Aorta (tissue), 5 donors: Measurements from ENCODE around the gene CDK14. TPM values are rescaled to one million over a fixed set of nuclear protein-coding genes. Genes with fewer than 3 reads are reported as not detected.

Experiments used
- ATAC-seq: fragments of 200-7000 bp; cut with Tn5 transposase; one replicate; pipeline ENCODE4 v1.9.1; 2022; ENCODE audit warnings: moderate library complexity; ENCODE audit not compliant: low FRiP score
- DNase-seq, 2 donors: peaks; one replicate each; pipeline ENCODE4 v3.0.0-alpha.2; 2020
- H3K27ac ChIP-seq, 2 donors: one replicate each; pipeline ENCODE4 v1.5.1; 2013; ENCODE audit warnings: low read length in 2 of 2, mild to moderate bottlenecking in 2 of 2, moderate library complexity in 2 of 2, control low read depth in 1 of 2, inconsistent platforms in 1 of 2, low read depth in 1 of 2
- H3K27me3 ChIP-seq, 2 donors: one replicate each; pipeline ENCODE4 v1.6.1; 2013; ENCODE audit warnings: control low read depth in 1 of 2, low read length in 1 of 2, mild to moderate bottlenecking in 1 of 2, moderate library complexity in 1 of 2; ENCODE audit not compliant: insufficient read depth in 2 of 2, control insufficient read depth in 1 of 2
- H3K36me3 ChIP-seq, 2 donors: one replicate each; pipeline ENCODE4 v1.6.1; 2013; ENCODE audit warnings: control low read depth in 1 of 2, low read length in 1 of 2, mild to moderate bottlenecking in 1 of 2; ENCODE audit not compliant: insufficient read depth in 2 of 2, control insufficient read depth in 1 of 2
- H3K4me1 ChIP-seq, 2 donors: one replicate each; pipeline ENCODE4 v1.6.1; 2013; ENCODE audit warnings: low read length in 2 of 2, control low read depth in 1 of 2, mild to moderate bottlenecking in 1 of 2, moderate library complexity in 1 of 2; ENCODE audit not compliant: insufficient read depth in 2 of 2, control insufficient read depth in 1 of 2
- H3K4me3 ChIP-seq, 2 donors: one replicate each; pipeline ENCODE4 v1.5.1; 2013; ENCODE audit warnings: low read length in 2 of 2, control low read depth in 1 of 2, mild to moderate bottlenecking in 1 of 2
- H3K9me3 ChIP-seq: one replicate; pipeline ENCODE4 v1.6.1; 2013; ENCODE audit warnings: mild to moderate bottlenecking, low read length; ENCODE audit not compliant: control insufficient read depth
- WGBS, 2 donors: extraction: QIAGEN DNeasy Blood & Tissue Kit; methylation state at CpG; one replicate each; pipeline ENCODE4 v1.1.7; 2013; 5-methylcytosine and 5-hydroxymethylcytosine counted together
- intact Hi-C, 2 donors: fragments of 100-400 bp; cut with DNase I; formaldehyde crosslinking; loops; one replicate each; pipeline versions ENCODE4 v1.14.2 to v1.15.0; 2022
- long read RNA-seq, 2 donors: library from polyadenylated mRNA; unstranded; transcript quantifications; one replicate each; pipeline ENCODE4 v2.0.0, GENCODE V29; 2020 to 2021
- polyA plus RNA-seq, 2 donors: library from polyadenylated mRNA; stranded (reverse); fragments of 200-250 nt; gene quantifications; one replicate each; pipeline ENCODE4 v1.2.3, GENCODE V29; 2013
- total RNA-seq, 2 donors: library from RNA; stranded (reverse); fragmentation: NEBNext Ultra II Directional; extraction: Animal tissue kit (Norgen Biotek cat#: 25700); gene quantifications; one replicate each; pipeline ENCODE4 v1.2.1, GENCODE V29; 2021
- donor health status: healthy with polysubstance abuse.
- donor health status: Bipolar disorder and iron deficiency.
- donor health status: DM: no; HTN: no; CAD: no.
- donor health status: DM: no; HTN: no; CAD: no.
- donor health status: DM: yes; HTN: yes; CAD: no.

CDK14 gene
- total RNA-seq (10 to 100 TPM; 53.6 to 72.4 TPM), polyA plus RNA-seq (1 to 10 TPM; 4.6 to 5.5 TPM)
- long read RNA-seq, donor 1, full-length matches to known transcripts, result 3 of 30 reads
- long read RNA-seq, donor 1, partial matches to known transcripts, result 2 of 30 reads
- long read RNA-seq, donor 1, other reads (novel, unspliced or antisense), result 25 of 30 reads
- long read RNA-seq, donor 2, full-length matches to known transcripts, result 3 of 29 reads
- long read RNA-seq, donor 2, partial matches to known transcripts, result 6 of 29 reads
- long read RNA-seq, donor 2, other reads (novel, unspliced or antisense), result 20 of 29 reads

GRCh38 chr7:90595801-90596670, at the start of gene CDK14:
Gene CDK14, plus strand, starts transcription at chr7:90596321. Its CDS starts 307 bp downstream, at chr7:90596628.
- DNase-seq (peak; percentile 91 to 95), ATAC-seq (peak; percentile 85)
- intact Hi-C loops, result loop anchor here in 1 of 2 donors (10.0 kb wide), 2 partner anchors 109 to 141 kb away; no protein-coding TSS in a partner anchor
- H3K4me3 ChIP-seq, result peak within 1 kb of the TSS; percentile 60 to 91
- peak within 1 kb of the TSS; percentile 9 to 78 for H3K27ac ChIP-seq
- 1% methylated on average over 60 to 118 of the region's 118 CpGs for WGBS, 2 donors
- no peaks in the 10 kb centered on the region for H3K36me3 ChIP-seq
- no peaks in the 10 kb centered on the region for H3K27me3 ChIP-seq
- peaks cover 2 to 4% of the 10 kb centered on the region in 2 donors for H3K4me1 ChIP-seq
- no peaks in the 10 kb centered on the region for H3K9me3 ChIP-seq

- H3K9me3 ChIP-seq, result no peaks in the 10 kb centered on the region
- intact Hi-C loops, result loop anchor here (5.0 to 10.0 kb wide), 3 partner anchors 74 to 484 kb away; no protein-coding TSS in a partner anchor
- no peaks in the 10 kb centered on the region for H3K27me3 ChIP-seq
- H3K4me3 ChIP-seq, result no peak overlapping the region
- H3K36me3 ChIP-seq, result no peaks in the 10 kb centered on the region
- ATAC-seq (no peak), DNase-seq (no peak)
- no peak overlapping the region for H3K27ac ChIP-seq
- 80 to 85% methylated on average over 4 of the region's 4 CpGs for WGBS, 2 donors
- no peaks in the 10 kb centered on the region for H3K4me1 ChIP-seq
Observed at GRCh38 chr7:90551036-90551435, 45.1 kb upstream of the CDK14 start.

GRCh38 chr7:90552521-90552920, 43.6 kb upstream of the CDK14 start:
- no peak for ATAC-seq
- H3K27ac ChIP-seq, result no peak overlapping the region
- H3K36me3 ChIP-seq, result no peaks in the 10 kb centered on the region
- WGBS, 2 donors, result 79 to 82% methylated on average over 1 of the region's 1 CpG
- no peaks in the 10 kb centered on the region for H3K4me1 ChIP-seq
- no peaks in the 10 kb centered on the region for H3K9me3 ChIP-seq
- no peak for DNase-seq
- intact Hi-C loops, result loop anchor here (5.0 to 10.0 kb wide), 3 partner anchors 72 to 482 kb away; no protein-coding TSS in a partner anchor
- no peaks in the 10 kb centered on the region for H3K27me3 ChIP-seq
- no peak overlapping the region for H3K4me3 ChIP-seq

- no peak for ATAC-seq
- WGBS, 2 donors, result 77 to 89% methylated on average over 1 of the region's 1 CpG
- Histone ChIP-seq H3K9me3 (no peaks in the 10 kb centered on the region), H3K27ac (no peak overlapping the region), H3K27me3 (no peaks in the 10 kb centered on the region), H3K36me3 (no peaks in the 10 kb centered on the region), H3K4me3 (no peak overlapping the region), H3K4me1 (no peaks in the 10 kb centered on the region)
- intact Hi-C loops, result no loop called here
- DNase-seq, result no peak
Observed at GRCh38 chr7:90560730-90561129, 35.4 kb upstream of the CDK14 start.

GRCh38 chr7:90563286-90563685, 32.8 kb upstream of the CDK14 start:
- H3K4me1 ChIP-seq, result no peaks in the 10 kb centered on the region
- H3K4me3 ChIP-seq, result no peak overlapping the region
- DNase-seq (no peak), ATAC-seq (no peak)
- WGBS, 2 donors, result 83 to 91% methylated on average over 3 of the region's 3 CpGs
- no peak overlapping the region for H3K27ac ChIP-seq
- intact Hi-C loops, result no loop called here
- no peaks in the 10 kb centered on the region for H3K36me3 ChIP-seq
- H3K9me3 ChIP-seq, result no peaks in the 10 kb centered on the region
- no peaks in the 10 kb centered on the region for H3K27me3 ChIP-seq

- DNase-seq (no peak), ATAC-seq (no peak)
- Histone ChIP-seq H3K27ac (no peak overlapping the region), H3K4me1 (no peaks in the 10 kb centered on the region), H3K4me3 (no peak overlapping the region), H3K36me3 (no peaks in the 10 kb centered on the region), H3K9me3 (no peaks in the 10 kb centered on the region), H3K27me3 (no peaks in the 10 kb centered on the region)
- intact Hi-C loops, result no loop called here
- 93 to 94% methylated on average over 8 of the region's 8 CpGs for WGBS, 2 donors
Observed at GRCh38 chr7:90564455-90564854, 31.7 kb upstream of the CDK14 start.

GRCh38 chr7:90568213-90568612, 27.9 kb upstream of the CDK14 start:
- no peaks in the 10 kb centered on the region for H3K9me3 ChIP-seq
- no peaks in the 10 kb centered on the region for H3K4me1 ChIP-seq
- WGBS, 2 donors, result 84 to 85% methylated on average over 4 of the region's 4 CpGs
- intact Hi-C loops, result no loop called here
- no peak overlapping the region for H3K27ac ChIP-seq
- H3K27me3 ChIP-seq, result no peaks in the 10 kb centered on the region
- no peak overlapping the region for H3K4me3 ChIP-seq
- DNase-seq (no peak), ATAC-seq (no peak)
- no peaks in the 10 kb centered on the region for H3K36me3 ChIP-seq

GRCh38 chr7:90569368-90569767, 26.8 kb upstream of the CDK14 start:
- ATAC-seq (no peak), DNase-seq (no peak)
- Histone ChIP-seq H3K4me1 (no peaks in the 10 kb centered on the region), H3K4me3 (no peak overlapping the region), H3K9me3 (no peaks in the 10 kb centered on the region), H3K36me3 (no peaks in the 10 kb centered on the region), H3K27ac (no peak overlapping the region), H3K27me3 (no peaks in the 10 kb centered on the region)
- intact Hi-C loops, result no loop called here
- 85 to 95% methylated on average over 1 of the region's 1 CpG for WGBS, 2 donors
